H9 (cell line): Measurements from ENCODE around the gene ASB5. TPM values are rescaled to one million over a fixed set of nuclear protein-coding genes. Genes with fewer than 3 reads are reported as not detected.

Experiments
- DNase-seq: peaks from one replicate; pipeline ENCODE4 v3.0.0-alpha.2; 2017
- H2AFZ ChIP-seq: one replicate; pipeline ENCODE4 v1.6.1; 2013; ENCODE audit warnings: mild to moderate bottlenecking, low read length, control low read depth, moderate library complexity
- H2AK5ac ChIP-seq: 2 replicates; pipeline ENCODE4 v1.6.1; 2013; ENCODE audit warnings: low read length, control low read depth, mixed read lengths; ENCODE audit not compliant: insufficient read length
- H2BK120ac ChIP-seq: one replicate; pipeline ENCODE4 v1.6.1; 2013; ENCODE audit warnings: low read depth, mild to moderate bottlenecking, low read length, control low read depth, inconsistent platforms; ENCODE audit not compliant: poor library complexity, severe bottlenecking
- H2BK12ac ChIP-seq: 2 replicates; pipeline ENCODE4 v1.6.1; 2013; ENCODE audit warnings: low read length, control low read depth, mixed read lengths, low read depth; ENCODE audit not compliant: insufficient read length
- H2BK15ac ChIP-seq: 2 replicates; pipeline ENCODE4 v1.6.1; 2013; ENCODE audit warnings: low read depth, low read length, control low read depth
- H2BK20ac ChIP-seq: one replicate; pipeline ENCODE4 v1.6.1; 2013; ENCODE audit warnings: low read depth, mild to moderate bottlenecking, low read length, control low read depth, inconsistent platforms; ENCODE audit not compliant: poor library complexity, severe bottlenecking
- H2BK5ac ChIP-seq: 2 replicates; pipeline ENCODE4 v1.6.1; 2013; ENCODE audit warnings: low read length, control low read depth, mixed read lengths; ENCODE audit not compliant: insufficient read length
- H3K14ac ChIP-seq: 2 replicates; pipeline ENCODE4 v1.6.1; 2013; ENCODE audit warnings: low read length, control low read depth; ENCODE audit not compliant: insufficient read depth
- H3K18ac ChIP-seq: 2 replicates; pipeline ENCODE4 v1.6.1; 2013; ENCODE audit warnings: low read depth, mild to moderate bottlenecking, mixed read lengths, low read length, control low read depth; ENCODE audit not compliant: insufficient read length
- H3K23ac ChIP-seq: 2 replicates; pipeline ENCODE4 v1.6.1; 2013; ENCODE audit warnings: low read length, control low read depth, mixed read lengths, low read depth; ENCODE audit not compliant: insufficient read length
- H3K23me2 ChIP-seq: 2 replicates; pipeline ENCODE4 v1.6.1; 2013; ENCODE audit warnings: low read depth, mild to moderate bottlenecking, mixed read lengths, low read length, control low read depth; ENCODE audit not compliant: insufficient read length, poor library complexity, severe bottlenecking
- H3K27ac ChIP-seq: 2 replicates; pipeline ENCODE4 v1.5.1; 2013; ENCODE audit warnings: low read length, control low read depth, mixed read lengths, low read depth; ENCODE audit not compliant: insufficient read length
- H3K27me3 ChIP-seq: 2 replicates; pipeline ENCODE4 v1.6.1; 2013; ENCODE audit warnings: low read length, control low read depth, inconsistent platforms; ENCODE audit not compliant: insufficient read depth
- H3K4ac ChIP-seq: 2 replicates; pipeline ENCODE4 v1.6.1; 2013; ENCODE audit warnings: low read depth, mild to moderate bottlenecking, control low read depth, inconsistent platforms, low read length, moderate library complexity
- H3K4me1 ChIP-seq: 2 replicates; pipeline ENCODE4 v1.6.1; 2013; ENCODE audit warnings: low read length, control low read depth, inconsistent platforms; ENCODE audit not compliant: insufficient read depth
- H3K4me2 ChIP-seq: 2 replicates; pipeline ENCODE4 v1.6.1; 2013; ENCODE audit warnings: low read length, control low read depth, mixed read lengths; ENCODE audit not compliant: insufficient read length, insufficient read depth
- H3K56ac ChIP-seq: 2 replicates; pipeline ENCODE4 v1.6.1; 2013; ENCODE audit warnings: low read depth, mild to moderate bottlenecking, mixed read lengths, low read length, control low read depth; ENCODE audit not compliant: insufficient read length
- H3K79me1 ChIP-seq: 2 replicates; pipeline ENCODE4 v1.6.1; 2013; ENCODE audit warnings: low read depth, mild to moderate bottlenecking, moderate library complexity, low read length, control low read depth, inconsistent platforms; ENCODE audit not compliant: insufficient read depth, poor library complexity, severe bottlenecking
- H3K79me2 ChIP-seq: 2 replicates; pipeline ENCODE4 v1.6.1; 2013; ENCODE audit warnings: low read length, control low read depth, inconsistent platforms; ENCODE audit not compliant: insufficient read depth
- H3K9ac ChIP-seq: 2 replicates; pipeline ENCODE4 v1.6.1; 2013; ENCODE audit warnings: low read length, control low read depth, mixed read lengths; ENCODE audit not compliant: insufficient read length; ENCODE audit errors: extremely low read depth
- H3K9me3 ChIP-seq: one replicate; pipeline ENCODE4 v1.6.1; 2013; ENCODE audit warnings: low read depth, low read length, inconsistent platforms; ENCODE audit not compliant: control insufficient read depth
- H3T11ph ChIP-seq: one replicate; pipeline ENCODE4 v1.6.1; 2013; ENCODE audit warnings: mild to moderate bottlenecking, low read length, control low read depth, inconsistent platforms
- H4K20me1 ChIP-seq: one replicate; pipeline ENCODE4 v1.6.1; 2013; ENCODE audit not compliant: control insufficient read depth, insufficient read length, insufficient read depth
- H4K5ac ChIP-seq: 2 replicates; pipeline ENCODE4 v1.6.1; 2013; ENCODE audit warnings: low read depth, mild to moderate bottlenecking, mixed read lengths, low read length, control low read depth; ENCODE audit not compliant: insufficient read length
- H4K8ac ChIP-seq: replicated peaks from 2 replicates; pipeline ENCODE4 v1.6.1; 2013; ENCODE audit warnings: low read length, control low read depth, mixed read lengths, low read depth; ENCODE audit not compliant: insufficient read length
- H4K91ac ChIP-seq: 2 replicates; pipeline ENCODE4 v1.6.1; 2013; ENCODE audit warnings: low read depth, mild to moderate bottlenecking, moderate library complexity, mixed read lengths, low read length, control low read depth; ENCODE audit not compliant: insufficient read length
- H3K27ac Mint-ChIP-seq, 3 experiments: 2 replicates in 2 of 3; 3 replicates in 1 of 3; pipeline ENCODE4 v1.8.0; 2020 to 2021; ENCODE audit warnings: mixed read lengths in 3 of 3, mild to moderate bottlenecking in 1 of 3, moderate library complexity in 1 of 3
- H3K27me3 Mint-ChIP-seq: 2 replicates; pipeline ENCODE4 v1.8.0; 2021; ENCODE audit warnings: low read depth, mild to moderate bottlenecking, moderate library complexity, mixed read lengths
- H3K36me3 Mint-ChIP-seq, 3 experiments: 2 replicates in 2 of 3; 3 replicates in 1 of 3; pipeline ENCODE4 v1.8.0; 2020 to 2021; ENCODE audit warnings: low read depth in 3 of 3, mixed read lengths in 3 of 3; ENCODE audit not compliant: insufficient read depth in 1 of 3
- H3K4me1 Mint-ChIP-seq, 2 experiments: 2 replicates each; pipeline ENCODE4 v1.8.0; 2020; ENCODE audit warnings: mixed read lengths in 2 of 2
- H3K4me3 Mint-ChIP-seq, 2 experiments: 2 replicates in 1 of 2; 3 replicates in 1 of 2; pipeline ENCODE4 v1.8.0; 2020 to 2021; ENCODE audit warnings: mild to moderate bottlenecking in 2 of 2, mixed read lengths in 2 of 2, moderate library complexity in 1 of 2
- H3K9me3 Mint-ChIP-seq, 2 experiments: 2 replicates in 1 of 2; 3 replicates in 1 of 2; pipeline ENCODE4 v1.8.0; 2020; ENCODE audit warnings: mild to moderate bottlenecking in 2 of 2, mixed read lengths in 2 of 2, moderate library complexity in 1 of 2
- WGBS: extraction: QIAGEN DNeasy Blood & Tissue Kit; methylation state at CpG from one replicate; pipeline ENCODE4 v1.1.7; 2013; ENCODE audit warnings: missing lambda C conversion rate, low lambda C conversion rate, mixed read lengths; ENCODE audit not compliant: insufficient read length; ENCODE audit errors: extremely low coverage; 5-methylcytosine and 5-hydroxymethylcytosine counted together
- total RNA-seq: library from RNA; stranded (reverse); gene quantifications from 2 replicates; pipeline ENCODE4 v1.2.1, GENCODE V29; 2021
- TF ChIP-seq, protein P1 (sequence below): fragments of 200-600 bp; sonication (generic); conservative IDR thresholded peaks from 3 replicates; pipeline ENCODE4 v1.8.0; 2021; ENCODE audit warnings: antibody characterized with exemption, mild to moderate bottlenecking

The ASB5 gene
- total RNA-seq, 1 experiment from 2014 or later, result not detected

DNA sequence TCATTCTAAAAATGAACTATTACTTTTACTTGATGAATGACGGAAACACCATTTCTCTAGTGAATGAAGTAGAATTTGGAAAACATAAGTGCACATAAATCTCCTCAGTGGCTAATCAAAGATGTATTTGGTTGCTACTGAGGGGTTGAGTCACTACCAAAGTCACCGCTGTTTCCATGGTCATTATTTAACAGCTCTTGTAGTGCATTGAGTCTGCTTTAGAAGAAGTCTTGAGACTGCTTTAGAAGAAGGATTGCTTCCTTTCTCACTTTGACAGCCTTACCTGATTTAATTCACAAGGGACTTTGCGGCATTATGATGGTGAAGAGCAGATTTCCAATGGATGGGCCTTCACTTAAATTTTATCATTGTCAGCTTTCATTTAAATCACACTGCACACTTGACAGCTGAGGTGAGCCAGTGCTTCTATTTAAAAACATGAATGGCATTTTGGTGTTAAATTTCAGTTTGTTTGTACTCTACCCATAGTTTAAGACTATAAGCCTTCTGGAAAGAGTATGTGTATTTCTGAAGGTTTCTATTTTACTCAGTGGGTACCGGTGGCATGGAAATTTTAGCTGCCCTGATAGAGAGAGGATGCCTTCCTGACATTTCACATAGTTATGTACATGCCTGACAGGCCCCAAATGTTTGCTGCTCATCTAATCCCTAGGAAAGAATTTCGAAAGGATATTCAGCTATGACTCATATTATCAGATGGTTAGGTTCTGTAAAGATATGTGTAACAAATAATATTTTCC lies 9.5 kb downstream of the ASB5 start:
- no peak for DNase-seq
- no CpG with 5 or more reads among the region's 5 CpGs for WGBS
- Histone ChIP-seq H3K18ac (no peak overlapping the region), H3K14ac (no peak overlapping the region), H3K4ac (no peak overlapping the region), H3K4me1 (no peaks in the 10 kb centered on the region), H3K79me1 (no peaks in the 10 kb centered on the region), H2BK12ac (no peak overlapping the region), H3K27me3 (no peaks in the 10 kb centered on the region), H2AFZ (no peak overlapping the region), H3K4me2 (no peak overlapping the region), H3K79me2 (no peaks in the 10 kb centered on the region), H3K23me2 (no peaks in the 10 kb centered on the region), H4K5ac (no peak overlapping the region), H4K20me1 (no peaks in the 10 kb centered on the region), H3K56ac (no peak overlapping the region), H2AK5ac (no peak overlapping the region), H4K8ac (no peak overlapping the region), H3K23ac (no peak overlapping the region), H4K91ac (no peak overlapping the region), H3K9me3 (no peaks in the 10 kb centered on the region), H2BK120ac (no peak overlapping the region), H3K9ac (no peak overlapping the region), H2BK20ac (no peak overlapping the region), H2BK15ac (no peak overlapping the region), H2BK5ac (no peak overlapping the region), H3T11ph (no peak overlapping the region), H3K27ac (no peak overlapping the region)
- TF ChIP-seq, protein P1, sequence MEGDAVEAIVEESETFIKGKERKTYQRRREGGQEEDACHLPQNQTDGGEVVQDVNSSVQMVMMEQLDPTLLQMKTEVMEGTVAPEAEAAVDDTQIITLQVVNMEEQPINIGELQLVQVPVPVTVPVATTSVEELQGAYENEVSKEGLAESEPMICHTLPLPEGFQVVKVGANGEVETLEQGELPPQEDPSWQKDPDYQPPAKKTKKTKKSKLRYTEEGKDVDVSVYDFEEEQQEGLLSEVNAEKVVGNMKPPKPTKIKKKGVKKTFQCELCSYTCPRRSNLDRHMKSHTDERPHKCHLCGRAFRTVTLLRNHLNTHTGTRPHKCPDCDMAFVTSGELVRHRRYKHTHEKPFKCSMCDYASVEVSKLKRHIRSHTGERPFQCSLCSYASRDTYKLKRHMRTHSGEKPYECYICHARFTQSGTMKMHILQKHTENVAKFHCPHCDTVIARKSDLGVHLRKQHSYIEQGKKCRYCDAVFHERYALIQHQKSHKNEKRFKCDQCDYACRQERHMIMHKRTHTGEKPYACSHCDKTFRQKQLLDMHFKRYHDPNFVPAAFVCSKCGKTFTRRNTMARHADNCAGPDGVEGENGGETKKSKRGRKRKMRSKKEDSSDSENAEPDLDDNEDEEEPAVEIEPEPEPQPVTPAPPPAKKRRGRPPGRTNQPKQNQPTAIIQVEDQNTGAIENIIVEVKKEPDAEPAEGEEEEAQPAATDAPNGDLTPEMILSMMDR, result no peak
- H3K4me1 Mint-ChIP-seq, result peaks cover 5 to 6% of the 10 kb centered on the region in 2 experiments
- peaks cover 0 to under 1% of the 10 kb centered on the region in 2 experiments; a peak in 2 of 5 replicates for H3K9me3 Mint-ChIP-seq
- no peak overlapping the region for H3K27ac Mint-ChIP-seq
- H3K36me3 Mint-ChIP-seq, result no peaks in the 10 kb centered on the region
- H3K27me3 Mint-ChIP-seq, result no peaks in the 10 kb centered on the region; the same call in 1 of the 2 replicates
- H3K4me3 Mint-ChIP-seq, result no peak overlapping the region
